Uterus (tissue), 4 donors: ENCODE measurements around the gene SREK1. TPM values are rescaled to one million over a fixed set of nuclear protein-coding genes. Genes with fewer than 3 reads are reported as not detected.

ENCODE experiments used
- DNase-seq, 2 donors: peaks; one replicate each; pipeline ENCODE4 v3.0.0-alpha.2; 2019 to 2020
- H3K27ac ChIP-seq, 2 donors: fragments of 200-600 bp; sonication (generic); 1 replicate in 1 of 2; 2 replicates in 1 of 2; pipeline ENCODE4 v1.5.1; 2016 to 2018
- H3K27me3 ChIP-seq, 2 donors: fragments of 200-600 bp; sonication (generic); one replicate each; pipeline ENCODE4 v1.5.1; 2018 to 2019; ENCODE audit warnings: control low read depth in 1 of 2
- H3K36me3 ChIP-seq, 2 donors: fragments of 200-600 bp; sonication (generic); one replicate each; pipeline ENCODE4 v1.5.1; 2019; ENCODE audit warnings: control low read depth in 1 of 2
- H3K4me1 ChIP-seq, 2 donors: fragments of 200-600 bp; sonication (generic); one replicate each; pipeline ENCODE4 v1.5.1; 2018 to 2019; ENCODE audit warnings: control low read depth in 1 of 2
- H3K4me3 ChIP-seq, 2 donors: fragments of 200-600 bp; sonication (generic); 1 replicate in 1 of 2; 2 replicates in 1 of 2; pipeline ENCODE4 v1.5.1; 2018 to 2019; ENCODE audit warnings: mild to moderate bottlenecking in 1 of 2
- H3K9me3 ChIP-seq, 2 donors: fragments of 200-600 bp; sonication (generic); one replicate each; pipeline ENCODE4 v1.5.1; 2019; ENCODE audit warnings: control low read depth in 1 of 2
- POLR2A ChIP-seq, 2 donors: fragments of 450-650 bp; IDR thresholded peaks; one replicate each; pipeline ENCODE4 v1.6.1; 2016; ENCODE audit warnings: antibody characterized with exemption in 2 of 2, mild to moderate bottlenecking in 1 of 2, moderate library complexity in 1 of 2
- intact Hi-C: fragments of 100-400 bp; cut with DNase I; formaldehyde crosslinking; loops from one replicate; pipeline ENCODE4 v1.15.1; 2023; ENCODE audit warnings: low total_unique reads
- total RNA-seq, 4 donors: library from RNA; depleted of rRNA in 3 of 4; stranded (reverse); fragments of >200 nt in 3 of 4; gene quantifications; one replicate each; pipeline versions ENCODE4 v1.1.0 to v1.2.4, GENCODE V29; 2014 to 2023
- TF ChIP-seq, protein P1 (sequence below), 4 experiments: fragments of 200-600 bp in 2 of 4; fragments of 450-650 bp in 2 of 4; sonication (generic) in 2 of 4; IDR thresholded peaks; one replicate each; pipeline ENCODE4 v1.5.1; 2016 to 2019; ENCODE audit warnings: antibody characterized with exemption in 4 of 4, mild to moderate bottlenecking in 2 of 4, moderate library complexity in 1 of 4
- donor health status: DM: yes; HTN: yes; CAD: no.

Gene SREK1
- total RNA-seq, 4 donors from 2014 or later, result 37.7 to 226 (median 96.5) TPM

DNA sequence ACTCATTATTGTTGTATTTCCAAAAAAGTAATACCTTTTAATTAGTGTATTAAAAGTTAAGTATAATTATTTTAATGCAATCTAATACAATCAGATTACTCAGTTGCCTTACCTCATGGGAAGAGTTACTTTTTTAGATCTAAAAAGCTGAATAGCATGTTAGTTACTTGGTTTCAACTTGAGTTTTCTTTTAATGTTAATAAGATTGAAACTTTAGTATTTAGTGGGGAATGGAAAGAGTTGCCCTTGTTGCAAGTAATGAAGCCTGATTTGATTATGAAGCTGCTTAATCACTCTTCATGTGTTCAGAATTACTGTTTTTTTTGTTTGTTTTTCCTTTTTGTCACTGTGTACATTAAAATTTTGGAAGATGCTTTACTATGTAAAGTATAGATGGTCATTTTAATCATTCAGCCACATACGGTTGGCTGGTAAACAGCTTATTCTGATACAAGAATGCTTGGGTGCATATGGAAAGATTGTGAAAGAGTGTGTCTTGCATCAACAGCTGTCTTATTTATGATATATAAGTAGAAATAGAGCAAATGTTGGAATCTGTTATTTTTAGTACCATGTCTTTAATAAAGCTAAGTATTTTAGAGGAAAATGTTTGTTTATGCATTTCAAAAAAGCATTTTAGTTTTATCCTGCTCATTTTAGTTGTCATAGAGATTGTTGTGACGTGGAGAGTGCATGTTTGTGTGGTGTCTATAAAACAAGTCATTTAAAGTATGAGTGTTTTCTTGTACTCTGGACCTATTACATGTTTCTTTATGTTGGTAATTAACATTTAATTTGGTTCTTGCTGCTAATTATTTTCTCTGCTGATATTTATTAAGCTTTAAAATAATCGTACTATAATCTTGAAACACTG, 36.4 kb downstream of the SREK1 start:
- intact Hi-C loops, result no loop called here
- Histone ChIP-seq H3K4me1 (no peaks in the 10 kb centered on the region), H3K4me3 (no peak overlapping the region), H3K36me3 (no peaks in the 10 kb centered on the region), H3K27ac (no peak overlapping the region), H3K9me3 (no peaks in the 10 kb centered on the region), H3K27me3 (no peaks in the 10 kb centered on the region)
- TF ChIP-seq, protein P1, sequence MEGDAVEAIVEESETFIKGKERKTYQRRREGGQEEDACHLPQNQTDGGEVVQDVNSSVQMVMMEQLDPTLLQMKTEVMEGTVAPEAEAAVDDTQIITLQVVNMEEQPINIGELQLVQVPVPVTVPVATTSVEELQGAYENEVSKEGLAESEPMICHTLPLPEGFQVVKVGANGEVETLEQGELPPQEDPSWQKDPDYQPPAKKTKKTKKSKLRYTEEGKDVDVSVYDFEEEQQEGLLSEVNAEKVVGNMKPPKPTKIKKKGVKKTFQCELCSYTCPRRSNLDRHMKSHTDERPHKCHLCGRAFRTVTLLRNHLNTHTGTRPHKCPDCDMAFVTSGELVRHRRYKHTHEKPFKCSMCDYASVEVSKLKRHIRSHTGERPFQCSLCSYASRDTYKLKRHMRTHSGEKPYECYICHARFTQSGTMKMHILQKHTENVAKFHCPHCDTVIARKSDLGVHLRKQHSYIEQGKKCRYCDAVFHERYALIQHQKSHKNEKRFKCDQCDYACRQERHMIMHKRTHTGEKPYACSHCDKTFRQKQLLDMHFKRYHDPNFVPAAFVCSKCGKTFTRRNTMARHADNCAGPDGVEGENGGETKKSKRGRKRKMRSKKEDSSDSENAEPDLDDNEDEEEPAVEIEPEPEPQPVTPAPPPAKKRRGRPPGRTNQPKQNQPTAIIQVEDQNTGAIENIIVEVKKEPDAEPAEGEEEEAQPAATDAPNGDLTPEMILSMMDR (IDR thresholded peaks at IDR 0.05), result no peak
- no peak for TF ChIP-seq POLR2A (IDR thresholded peaks at IDR 0.05)
- DNase-seq, result no peak

DNA sequence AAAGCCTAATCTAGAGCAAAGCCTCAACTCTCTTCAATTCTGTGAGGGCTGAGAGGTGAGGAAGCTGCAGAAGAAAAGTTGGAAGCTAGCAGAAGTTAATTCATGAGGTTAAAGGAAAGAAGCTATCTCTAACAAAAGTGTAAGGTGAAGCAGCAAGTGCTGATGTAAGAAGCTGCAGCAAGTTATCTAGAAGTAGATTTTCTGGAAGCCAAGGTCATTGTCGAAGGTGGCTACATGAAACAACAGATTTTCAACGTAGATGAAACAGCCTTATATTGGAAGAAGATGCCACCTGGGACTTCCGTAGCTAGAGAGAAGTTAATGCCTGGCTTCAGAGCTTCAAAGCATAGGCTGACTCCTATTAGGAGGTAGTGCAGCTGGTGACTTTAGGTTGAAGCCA, 42.0 kb downstream of the SREK1 start:
- Histone ChIP-seq H3K9me3 (no peaks in the 10 kb centered on the region), H3K4me3 (no peak overlapping the region), H3K27ac (no peak overlapping the region), H3K27me3 (no peaks in the 10 kb centered on the region), H3K4me1 (no peaks in the 10 kb centered on the region), H3K36me3 (no peaks in the 10 kb centered on the region)
- DNase-seq, result no peak
- intact Hi-C loops, result no loop called here
- TF ChIP-seq POLR2A (IDR thresholded peaks at IDR 0.05), result no peak
- TF ChIP-seq, protein P1 (IDR thresholded peaks at IDR 0.05), result no peak

DNA sequence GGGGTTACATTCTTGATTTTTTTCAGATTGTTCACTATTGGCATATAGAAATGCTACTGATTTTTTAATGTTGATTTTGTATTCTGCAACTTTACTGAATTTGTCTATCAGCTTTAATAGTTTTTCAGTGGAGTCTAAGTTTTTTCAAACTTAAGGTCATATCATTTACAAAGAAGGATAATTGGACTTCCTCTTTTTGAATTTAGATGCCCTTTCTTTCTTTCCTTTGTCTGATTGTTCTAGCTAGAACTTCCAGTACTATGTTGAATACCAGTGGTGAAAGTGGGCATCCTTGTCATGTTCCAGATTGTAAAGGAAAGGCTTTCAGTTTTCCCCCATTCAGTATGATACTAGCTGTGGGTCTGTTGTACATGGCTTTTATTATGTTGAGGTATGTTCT, 49.3 kb downstream of the SREK1 start:
- H3K27me3 ChIP-seq, result no peaks in the 10 kb centered on the region
- intact Hi-C loops, result no loop called here
- H3K4me1 ChIP-seq, result no peaks in the 10 kb centered on the region
- TF ChIP-seq, protein P1 (IDR thresholded peaks at IDR 0.05), result no peak
- TF ChIP-seq POLR2A (IDR thresholded peaks at IDR 0.05), result no peak
- no peaks in the 10 kb centered on the region for H3K9me3 ChIP-seq
- DNase-seq, result no peak
- no peaks in the 10 kb centered on the region for H3K36me3 ChIP-seq
- H3K27ac ChIP-seq, result no peak overlapping the region
- H3K4me3 ChIP-seq, result no peak overlapping the region

DNA sequence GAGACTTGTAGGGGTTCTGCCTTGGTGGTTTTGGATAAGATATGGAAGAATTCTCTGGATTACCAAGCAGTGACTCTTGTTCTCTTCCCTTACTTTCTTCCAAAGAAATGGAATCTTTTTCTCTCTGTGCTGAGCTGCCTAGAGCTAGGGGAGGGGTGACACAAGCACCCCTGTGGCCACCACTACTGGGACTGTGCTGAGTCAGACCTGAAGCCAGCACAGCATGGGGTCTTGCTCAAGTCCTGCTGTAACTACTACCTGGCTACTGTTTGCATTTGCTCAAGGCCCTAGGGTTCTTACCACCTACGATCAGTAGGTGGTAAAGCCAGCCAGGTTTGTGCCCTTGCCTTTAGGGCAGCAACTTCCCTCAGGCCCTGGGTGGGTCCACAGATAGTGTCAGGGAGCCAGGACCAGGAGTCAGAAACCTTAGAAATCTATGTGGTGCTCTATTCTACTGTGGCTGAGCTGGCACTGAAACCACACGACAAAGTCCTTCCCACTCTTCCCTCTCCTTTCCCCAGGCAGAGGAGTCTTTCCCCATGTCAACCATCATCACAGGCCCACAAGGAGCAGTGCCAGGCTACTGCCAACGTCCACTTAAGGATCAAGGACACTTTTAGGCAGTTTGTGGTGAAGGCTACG, 53.8 kb downstream of the SREK1 start:
- H3K9me3 ChIP-seq, result no peaks in the 10 kb centered on the region
- TF ChIP-seq, protein P1 (IDR thresholded peaks at IDR 0.05), result no peak
- no peak for TF ChIP-seq POLR2A (IDR thresholded peaks at IDR 0.05)
- no peaks in the 10 kb centered on the region for H3K36me3 ChIP-seq
- no peak overlapping the region for H3K4me3 ChIP-seq
- intact Hi-C loops, result no loop called here
- H3K4me1 ChIP-seq, result no peaks in the 10 kb centered on the region
- H3K27me3 ChIP-seq, result no peaks in the 10 kb centered on the region
- H3K27ac ChIP-seq, result no peak overlapping the region
- no peak for DNase-seq

DNA sequence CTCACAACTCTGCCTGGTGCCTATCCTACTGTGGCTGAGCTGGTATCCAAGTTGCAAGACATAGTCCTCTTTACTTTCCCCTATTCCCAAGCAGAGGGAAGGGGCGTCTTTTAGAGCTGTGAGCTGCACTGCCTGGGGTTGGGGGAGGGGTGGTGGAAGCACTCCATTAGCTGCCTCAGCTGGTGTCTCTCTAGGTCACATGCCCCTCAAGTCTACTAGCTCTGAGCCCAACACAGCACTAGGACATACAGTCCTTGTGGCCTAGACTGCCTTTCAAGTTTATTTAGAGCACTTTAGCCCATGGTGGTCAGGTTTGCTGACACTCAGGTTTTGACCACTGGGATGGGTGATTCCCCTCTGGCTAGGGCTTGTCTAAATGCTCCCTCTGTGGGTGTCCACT, 54.7 kb downstream of the SREK1 start:
- Histone ChIP-seq H3K27ac (no peak overlapping the region), H3K4me1 (no peaks in the 10 kb centered on the region), H3K4me3 (no peak overlapping the region), H3K27me3 (no peaks in the 10 kb centered on the region), H3K9me3 (no peaks in the 10 kb centered on the region), H3K36me3 (no peaks in the 10 kb centered on the region)
- intact Hi-C loops, result no loop called here
- TF ChIP-seq, protein P1 (IDR thresholded peaks at IDR 0.05), result no peak
- no peak for TF ChIP-seq POLR2A (IDR thresholded peaks at IDR 0.05)
- DNase-seq, result no peak
